Bronchial epithelial cell (primary cell): ENCODE data around the gene CD44. TPM values are rescaled to one million over a fixed set of nuclear protein-coding genes. Genes with fewer than 3 reads are reported as not detected.

ENCODE experiments used
- DNase-seq: peaks from one replicate; pipeline ENCODE4 v3.0.0-alpha.2; 2010; ENCODE audit warnings: low read depth
- FAIRE-seq: peaks from 2 replicates; lab custom pipeline; 2011; peaks lifted over from hg19 to GRCh38; lab: Jason Lieb, UNC
- H3K27me3 ChIP-seq: 2 replicates; pipeline ENCODE4 v1.5.1; 2011; ENCODE audit warnings: low read length; ENCODE audit not compliant: control insufficient read depth, insufficient read depth
- H3K36me3 ChIP-seq: 2 replicates; pipeline ENCODE4 v1.5.1; 2011; ENCODE audit warnings: low read length; ENCODE audit not compliant: control insufficient read depth, insufficient read depth
- H3K4me3 ChIP-seq: 2 replicates; pipeline ENCODE4 v1.5.1; 2011; ENCODE audit warnings: mild to moderate bottlenecking, low read depth, low read length, control low read depth
- total RNA-seq: library from RNA; depleted of rRNA; stranded (reverse); fragments of >200 nt; gene quantifications from 2 replicates; pipeline ENCODE4 v1.2.1, GENCODE V29; 2014
- TF ChIP-seq, protein P1 (sequence below): IDR thresholded peaks from 2 replicates; pipeline ENCODE4 v1.5.1; 2011; ENCODE audit warnings: mild to moderate bottlenecking, moderate library complexity, low read length, control low read depth, inconsistent platforms; ENCODE audit not compliant: insufficient read depth, severe bottlenecking

The CD44 gene
- total RNA-seq, 1 donor from 2014 or later = 254 TPM

GRCh38 chr11:35267504-35267903, 128.5 kb downstream of the CD44 start:
- Histone ChIP-seq H3K4me3 (no peak overlapping the region), H3K36me3 (no peaks in the 10 kb centered on the region), H3K27me3 (no peaks in the 10 kb centered on the region)
- TF ChIP-seq, protein P1, sequence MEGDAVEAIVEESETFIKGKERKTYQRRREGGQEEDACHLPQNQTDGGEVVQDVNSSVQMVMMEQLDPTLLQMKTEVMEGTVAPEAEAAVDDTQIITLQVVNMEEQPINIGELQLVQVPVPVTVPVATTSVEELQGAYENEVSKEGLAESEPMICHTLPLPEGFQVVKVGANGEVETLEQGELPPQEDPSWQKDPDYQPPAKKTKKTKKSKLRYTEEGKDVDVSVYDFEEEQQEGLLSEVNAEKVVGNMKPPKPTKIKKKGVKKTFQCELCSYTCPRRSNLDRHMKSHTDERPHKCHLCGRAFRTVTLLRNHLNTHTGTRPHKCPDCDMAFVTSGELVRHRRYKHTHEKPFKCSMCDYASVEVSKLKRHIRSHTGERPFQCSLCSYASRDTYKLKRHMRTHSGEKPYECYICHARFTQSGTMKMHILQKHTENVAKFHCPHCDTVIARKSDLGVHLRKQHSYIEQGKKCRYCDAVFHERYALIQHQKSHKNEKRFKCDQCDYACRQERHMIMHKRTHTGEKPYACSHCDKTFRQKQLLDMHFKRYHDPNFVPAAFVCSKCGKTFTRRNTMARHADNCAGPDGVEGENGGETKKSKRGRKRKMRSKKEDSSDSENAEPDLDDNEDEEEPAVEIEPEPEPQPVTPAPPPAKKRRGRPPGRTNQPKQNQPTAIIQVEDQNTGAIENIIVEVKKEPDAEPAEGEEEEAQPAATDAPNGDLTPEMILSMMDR = no peak
- FAIRE-seq = no peak
- DNase-seq = no peak

- no peak overlapping the region for H3K4me3 ChIP-seq
- TF ChIP-seq, protein P1 = no peak
- FAIRE-seq (no peak), DNase-seq (no peak)
- H3K36me3 ChIP-seq = no peaks in the 10 kb centered on the region
- H3K27me3 ChIP-seq = no peaks in the 10 kb centered on the region
Measured at GRCh38 chr11:35270342-35270741, 131.4 kb downstream of the CD44 start.

DNA sequence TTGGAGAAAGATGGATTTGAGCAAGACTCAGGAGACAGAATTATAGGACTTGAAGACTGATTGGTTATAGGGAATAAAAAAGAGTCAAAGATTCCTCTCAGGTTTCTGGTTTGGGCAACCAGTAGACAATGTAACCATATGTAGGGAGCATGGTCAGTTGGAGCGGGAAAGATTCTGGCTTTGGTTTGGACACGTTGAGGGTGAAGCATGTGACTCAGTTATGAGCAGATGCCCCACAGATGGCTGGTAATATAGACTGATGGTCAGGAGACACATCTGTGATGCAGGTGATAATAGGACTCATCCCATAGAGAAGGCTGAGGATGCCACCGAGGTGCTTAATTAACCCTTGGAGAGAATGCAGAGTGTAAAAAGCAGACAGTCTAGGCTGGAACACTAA, 132.1 kb downstream of the CD44 start:
- Histone ChIP-seq H3K27me3 (no peaks in the 10 kb centered on the region), H3K4me3 (no peak overlapping the region), H3K36me3 (no peaks in the 10 kb centered on the region)
- no peak for DNase-seq
- peak; percentile 23 for FAIRE-seq
- TF ChIP-seq, protein P1 = no peak

DNA sequence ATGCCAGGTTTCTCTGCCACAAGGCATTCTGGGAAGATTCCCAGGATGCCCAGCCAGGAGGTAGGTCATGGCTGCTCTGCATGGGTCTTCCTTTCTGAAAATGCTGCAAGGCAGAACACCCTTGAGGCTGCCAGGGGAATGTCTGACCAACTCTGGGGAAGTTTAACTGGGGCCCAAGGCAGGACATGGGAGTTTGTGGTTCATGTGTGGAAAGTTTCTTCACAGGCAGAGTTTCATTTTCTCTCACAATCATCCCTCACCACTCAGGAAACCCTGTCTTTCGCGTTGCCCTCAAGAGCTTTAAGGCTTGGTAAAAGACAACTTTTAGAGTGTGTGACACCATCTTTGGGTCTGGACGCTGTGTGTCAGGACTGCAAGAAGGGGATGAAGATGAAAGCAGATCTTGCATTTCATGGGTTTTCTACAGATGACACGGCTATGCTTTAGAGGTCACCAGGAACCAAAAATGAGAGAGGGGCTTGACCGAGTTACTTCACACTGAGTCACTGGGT, 133.5 kb downstream of the CD44 start:
- no peak for DNase-seq
- TF ChIP-seq, protein P1 = no peak
- peak; percentile 32 for FAIRE-seq

GRCh38 chr11:35274909-35275785, 136.2 kb downstream of the CD44 start:
- TF ChIP-seq, protein P1 = peak; percentile 34
- DNase-seq = peak; percentile 77
- Histone ChIP-seq H3K36me3 (no peaks in the 10 kb centered on the region), H3K4me3 (no peak overlapping the region), H3K27me3 (no peaks in the 10 kb centered on the region)
- no peak for FAIRE-seq

More for the DNA sequence above, 133.5 kb downstream of the CD44 start:
- Histone ChIP-seq H3K4me3 (no peak overlapping the region), H3K27me3 (no peaks in the 10 kb centered on the region), H3K36me3 (no peaks in the 10 kb centered on the region)

GRCh38 chr11:35275786-35276170, 136.8 kb downstream of the CD44 start:
- FAIRE-seq (no peak), DNase-seq (peak; percentile 17)
- H3K36me3 ChIP-seq = no peaks in the 10 kb centered on the region
- H3K27me3 ChIP-seq = no peaks in the 10 kb centered on the region
- TF ChIP-seq, protein P1 = no peak
- H3K4me3 ChIP-seq = no peak overlapping the region
